Gastrocnemius medialis (tissue), 4 donors: ENCODE results near the gene ENPP1.

Experiments used
- POLR2A ChIP-seq, 2 donors: fragments of 450-650 bp; IDR thresholded peaks; one replicate each; pipeline ENCODE4 v1.6.1; 2017; ENCODE audit warnings: antibody characterized with exemption in 2 of 2, mild to moderate bottlenecking in 2 of 2, moderate library complexity in 2 of 2
- TF ChIP-seq, protein P1 (sequence below), 5 experiments: fragments of 450-650 bp in 3 of 5; fragments of 200-600 bp in 2 of 5; sonication (generic) in 2 of 5; IDR thresholded peaks in 4 of 5; conservative IDR thresholded peaks in 1 of 5; 1 replicate in 4 of 5; 2 replicates in 1 of 5; pipeline ENCODE4 v1.5.1; 2016 to 2019; ENCODE audit warnings: antibody characterized with exemption in 5 of 5, mild to moderate bottlenecking in 3 of 5, moderate library complexity in 3 of 5

DNA sequence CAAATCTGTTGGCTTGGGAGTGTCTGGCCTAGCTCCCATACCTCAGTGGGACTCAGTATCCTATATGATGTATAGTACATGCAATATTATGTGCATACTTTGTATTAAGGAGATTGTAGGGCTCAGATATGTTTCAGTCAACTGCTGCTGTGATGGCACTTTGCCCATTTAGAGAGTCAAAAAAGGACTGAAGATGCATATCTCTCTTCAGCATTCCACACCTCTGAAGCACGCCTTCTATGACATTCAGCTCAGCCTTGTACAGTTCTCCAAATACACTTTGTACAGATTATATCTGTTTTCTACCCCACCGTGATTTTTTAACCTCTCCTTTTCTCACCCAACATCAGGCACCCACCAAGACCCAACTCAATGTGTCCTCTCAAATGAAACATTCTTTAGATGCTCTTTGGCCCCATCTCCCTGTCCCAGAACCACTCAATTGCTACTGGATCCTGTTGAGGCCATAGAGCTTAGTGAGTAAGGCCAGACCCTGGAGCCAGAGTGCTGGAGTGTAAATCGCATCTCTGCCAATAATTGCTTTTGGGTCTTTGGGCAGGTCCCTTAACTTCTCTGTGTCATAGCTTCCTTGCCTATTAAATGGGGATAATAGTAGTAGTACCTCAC, 15.6 kb downstream of the ENPP1 start:
- TF ChIP-seq, protein P1, sequence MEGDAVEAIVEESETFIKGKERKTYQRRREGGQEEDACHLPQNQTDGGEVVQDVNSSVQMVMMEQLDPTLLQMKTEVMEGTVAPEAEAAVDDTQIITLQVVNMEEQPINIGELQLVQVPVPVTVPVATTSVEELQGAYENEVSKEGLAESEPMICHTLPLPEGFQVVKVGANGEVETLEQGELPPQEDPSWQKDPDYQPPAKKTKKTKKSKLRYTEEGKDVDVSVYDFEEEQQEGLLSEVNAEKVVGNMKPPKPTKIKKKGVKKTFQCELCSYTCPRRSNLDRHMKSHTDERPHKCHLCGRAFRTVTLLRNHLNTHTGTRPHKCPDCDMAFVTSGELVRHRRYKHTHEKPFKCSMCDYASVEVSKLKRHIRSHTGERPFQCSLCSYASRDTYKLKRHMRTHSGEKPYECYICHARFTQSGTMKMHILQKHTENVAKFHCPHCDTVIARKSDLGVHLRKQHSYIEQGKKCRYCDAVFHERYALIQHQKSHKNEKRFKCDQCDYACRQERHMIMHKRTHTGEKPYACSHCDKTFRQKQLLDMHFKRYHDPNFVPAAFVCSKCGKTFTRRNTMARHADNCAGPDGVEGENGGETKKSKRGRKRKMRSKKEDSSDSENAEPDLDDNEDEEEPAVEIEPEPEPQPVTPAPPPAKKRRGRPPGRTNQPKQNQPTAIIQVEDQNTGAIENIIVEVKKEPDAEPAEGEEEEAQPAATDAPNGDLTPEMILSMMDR (IDR thresholded peaks at IDR 0.05 in 4 of 5, conservative IDR thresholded peaks at IDR 0.05 in 1 of 5): no peak
- no peak for TF ChIP-seq POLR2A (IDR thresholded peaks at IDR 0.05)
